ENCODE data around the gene H2AZ1.
A peak's percentile ranks its signal among the peaks of the same experiment; 100 is the strongest.
"Not testable (repeated sequence)": the region's sequence is repeated elsewhere in the genome, so short reads cannot be mapped to it uniquely, and the experiment has no call there.

The H2AZ1 gene

DNA sequence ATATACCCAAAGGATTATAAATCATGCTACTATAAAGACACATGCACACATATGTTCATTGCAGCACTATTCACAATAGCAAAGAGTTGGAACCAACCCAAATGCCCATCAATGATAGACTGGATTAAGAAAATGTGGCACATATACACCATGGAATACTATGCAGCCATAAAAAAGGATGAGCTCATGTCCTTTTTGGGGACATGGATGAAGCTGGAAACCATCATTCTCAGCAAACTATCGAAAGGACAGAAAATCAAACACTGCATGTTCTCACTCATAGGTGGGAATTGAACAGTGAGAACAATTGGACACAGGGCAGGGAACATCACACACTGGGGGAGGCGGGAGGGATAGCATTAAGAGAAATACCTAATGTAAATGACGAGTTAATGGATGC lies 8.1 kb upstream of the H2AZ1 start:
- not testable (repeated sequence) for H3K4me1 Mint-ChIP-seq; H3K27ac Mint-ChIP-seq; H3K4me3 Mint-ChIP-seq; H3K36me3 Mint-ChIP-seq (ENCODE audit: low read depth); DNase-seq; ATAC-seq; H3K27me3 Mint-ChIP-seq
- peaks cover 15% of the 10 kb centered on the region for H3K9me3 Mint-ChIP-seq

DNA sequence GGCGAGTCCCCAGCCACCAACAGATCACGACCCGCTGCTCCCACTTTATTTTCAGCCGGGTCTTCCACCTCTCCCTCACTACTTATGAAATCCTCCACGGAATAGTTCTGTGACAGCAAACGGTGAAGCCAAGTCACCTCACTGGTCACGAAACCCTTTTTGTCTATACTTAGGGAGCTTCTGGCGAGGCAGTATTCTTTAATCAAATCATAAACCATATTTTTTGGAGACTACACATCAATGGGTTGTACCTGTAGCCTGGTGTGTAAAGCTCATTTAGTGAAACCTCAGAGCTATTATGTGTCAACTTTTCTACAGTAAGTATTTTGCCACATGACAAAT lies 809 bp upstream of the H2AZ1 start:
- Mint-ChIP-seq H3K36me3 (ENCODE audit: low read depth) (peaks cover 1% of the 10 kb centered on the region), H3K27me3 (no peaks in the 10 kb centered on the region), H3K27ac (no peak overlapping the region), H3K9me3 (peaks cover 3% of the 10 kb centered on the region), H3K4me3 (no peak overlapping the region), H3K4me1 (peaks cover 20% of the 10 kb centered on the region)
- DNase-seq (no peak), ATAC-seq (no peak)

DNA sequence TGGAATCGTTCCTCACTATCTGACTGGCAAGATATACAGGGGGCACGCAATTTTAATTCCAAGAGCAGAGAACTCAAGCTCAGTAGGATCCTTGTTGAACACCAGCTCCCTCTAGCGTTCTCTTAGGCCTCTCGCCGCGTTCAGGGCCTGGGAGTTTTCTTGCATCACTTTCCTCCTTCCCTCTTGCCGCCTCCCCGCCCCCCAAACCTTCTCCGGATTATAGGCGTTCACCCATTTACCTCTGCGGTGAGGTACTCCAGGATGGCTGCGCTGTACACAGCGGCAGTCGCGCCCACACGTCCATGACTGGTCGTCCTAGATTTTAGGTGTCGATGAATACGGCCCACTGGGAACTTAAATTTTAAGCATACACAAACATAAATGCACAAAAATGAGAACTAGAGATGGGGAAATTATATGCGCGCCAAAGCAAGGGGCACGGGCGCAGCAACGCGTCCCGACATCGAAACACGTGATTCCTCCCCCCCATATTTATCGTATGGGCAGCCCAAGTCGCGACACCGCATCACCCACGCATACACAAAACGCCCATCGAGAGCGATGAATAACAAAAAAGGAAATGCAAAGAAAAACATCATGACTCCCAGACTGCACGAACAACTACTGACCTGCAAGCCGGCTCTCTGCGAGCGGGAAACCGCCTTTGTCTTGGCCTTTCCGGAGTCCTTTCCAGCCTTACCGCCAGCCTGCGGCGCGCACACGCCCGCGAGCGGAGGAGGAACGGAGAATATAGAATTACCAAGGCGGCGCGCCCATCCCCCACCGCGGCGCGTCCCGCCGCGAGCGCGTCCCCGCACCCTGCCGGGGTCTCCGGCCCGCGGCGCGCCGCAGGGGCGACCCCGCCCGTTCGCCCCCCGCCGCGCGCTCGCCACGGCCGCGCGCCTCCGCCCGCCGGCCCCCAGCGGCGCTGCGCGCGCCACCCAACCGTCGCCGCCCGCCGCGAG lies 759 bp downstream of the H2AZ1 start:
- Mint-ChIP-seq H3K4me1 (peaks cover 35% of the 10 kb centered on the region), H3K9me3 (no peaks in the 10 kb centered on the region), H3K27ac (no peak overlapping the region), H3K36me3 (ENCODE audit: low read depth) (peaks cover 9% of the 10 kb centered on the region), H3K4me3 (no peak overlapping the region), H3K27me3 (no peaks in the 10 kb centered on the region)
- DNase-seq = peak; percentile 90
- peak; percentile 59 for ATAC-seq

DNA sequence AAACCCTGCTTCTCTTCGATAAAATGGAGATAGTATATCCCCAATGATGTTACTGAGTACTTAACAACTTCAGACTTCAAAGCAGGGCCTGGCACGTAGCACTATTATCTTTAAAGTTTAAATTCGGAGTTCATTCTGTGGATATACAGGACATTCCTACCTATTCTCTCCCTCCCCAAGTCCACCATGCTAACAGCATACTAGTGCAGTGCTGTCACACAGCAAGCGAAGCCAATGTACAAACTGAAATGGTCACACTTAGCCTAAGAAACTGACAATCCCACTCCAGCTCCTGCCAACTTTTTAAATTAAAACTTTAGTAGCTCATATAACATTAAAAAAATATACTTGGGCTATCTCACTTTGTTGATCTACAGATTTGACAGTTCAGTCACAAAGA lies 2.5 kb downstream of the H2AZ1 start:
- Mint-ChIP-seq H3K36me3 (ENCODE audit: low read depth) (peaks cover 26% of the 10 kb centered on the region), H3K27me3 (no peaks in the 10 kb centered on the region), H3K9me3 (peaks cover 3% of the 10 kb centered on the region), H3K4me3 (no peak overlapping the region), H3K4me1 (peaks cover 52% of the 10 kb centered on the region), H3K27ac (peak overlapping the region; percentile 92)
- DNase-seq (no peak), ATAC-seq (no peak)

DNA sequence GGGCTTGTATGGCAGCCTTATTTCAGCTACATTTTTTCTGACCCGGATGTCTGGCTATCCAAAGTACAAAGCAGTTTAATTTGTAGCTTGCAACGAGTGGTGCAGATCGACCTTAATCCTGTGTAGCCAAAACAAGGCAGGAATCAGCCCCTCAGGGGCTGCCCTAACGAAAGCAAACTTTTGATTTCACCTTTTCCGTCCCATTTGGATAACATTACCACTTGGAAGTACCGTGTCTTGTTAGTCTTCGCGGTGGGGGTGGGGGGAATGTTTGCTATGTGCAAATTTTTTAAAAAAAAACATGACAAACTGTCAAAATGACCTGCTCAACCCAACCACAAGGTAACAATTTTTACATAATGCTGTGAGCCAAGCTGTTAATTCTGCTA lies 2.9 kb downstream of the H2AZ1 start:
- Mint-ChIP-seq H3K9me3 (peaks cover 3% of the 10 kb centered on the region), H3K4me3 (no peak overlapping the region), H3K27me3 (no peaks in the 10 kb centered on the region), H3K36me3 (ENCODE audit: low read depth) (peaks cover 30% of the 10 kb centered on the region), H3K27ac (peak overlapping the region; percentile 92), H3K4me1 (peaks cover 55% of the 10 kb centered on the region)
- ATAC-seq = no peak
- DNase-seq = no peak

DNA sequence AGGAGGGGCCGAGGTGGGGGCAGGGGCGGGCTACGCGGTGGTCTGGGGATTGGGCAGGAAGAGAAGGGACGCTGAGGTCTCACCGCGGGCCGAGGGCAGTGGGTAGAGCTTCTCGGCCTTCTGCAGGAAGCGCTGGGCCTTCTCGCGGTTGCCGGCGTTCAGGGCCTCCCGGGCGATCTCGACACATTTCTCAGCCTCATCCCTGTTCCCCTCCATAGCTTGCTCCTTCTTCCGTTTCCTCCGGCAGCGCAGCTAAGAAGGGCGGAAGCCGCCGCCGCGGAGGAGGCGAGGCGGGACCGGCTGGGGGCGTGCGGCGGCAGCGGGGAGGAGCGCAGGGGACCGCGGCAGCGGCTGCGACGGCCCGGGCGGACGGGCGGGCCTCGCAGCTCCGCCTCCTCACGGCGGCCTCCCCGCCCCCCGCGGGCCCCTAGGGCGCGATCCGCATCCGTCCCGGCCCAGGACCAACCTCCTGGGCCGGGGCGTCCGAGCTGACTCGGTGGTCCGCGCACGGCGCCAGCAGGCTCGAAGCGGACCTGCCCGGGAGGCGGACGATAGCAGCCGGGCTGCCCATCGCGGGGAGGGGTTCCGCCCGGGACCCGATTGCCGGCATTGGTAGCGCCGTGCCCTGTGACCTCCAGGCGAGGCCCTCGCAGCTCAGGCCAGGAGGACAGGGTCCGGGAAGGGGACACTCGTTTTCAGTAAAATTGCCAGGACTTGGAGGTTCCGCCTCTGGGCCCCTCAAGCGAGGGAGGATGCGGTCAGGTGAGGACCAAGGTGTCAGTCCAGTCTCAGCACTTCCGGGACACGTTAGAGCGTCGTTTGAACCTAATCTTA lies 3.5 kb downstream of the H2AZ1 start, which contains the start of gene DNAJB14:
Gene DNAJB14 (minus strand): TSS at position 263 of the 834 bp plus-strand sequence. CDS start 47 bp downstream, at position 216.
- peak; percentile 50 for ATAC-seq
- Mint-ChIP-seq H3K4me3 (peak within 1 kb of the TSS; percentile 98), H3K27me3 (no peaks in the 10 kb centered on the region), H3K4me1 (peaks cover 53% of the 10 kb centered on the region), H3K27ac (peak within 1 kb of the TSS; percentile 92), H3K36me3 (ENCODE audit: low read depth) (peaks cover 31% of the 10 kb centered on the region), H3K9me3 (peaks cover 3% of the 10 kb centered on the region)
- peak; percentile 81 for DNase-seq

DNA sequence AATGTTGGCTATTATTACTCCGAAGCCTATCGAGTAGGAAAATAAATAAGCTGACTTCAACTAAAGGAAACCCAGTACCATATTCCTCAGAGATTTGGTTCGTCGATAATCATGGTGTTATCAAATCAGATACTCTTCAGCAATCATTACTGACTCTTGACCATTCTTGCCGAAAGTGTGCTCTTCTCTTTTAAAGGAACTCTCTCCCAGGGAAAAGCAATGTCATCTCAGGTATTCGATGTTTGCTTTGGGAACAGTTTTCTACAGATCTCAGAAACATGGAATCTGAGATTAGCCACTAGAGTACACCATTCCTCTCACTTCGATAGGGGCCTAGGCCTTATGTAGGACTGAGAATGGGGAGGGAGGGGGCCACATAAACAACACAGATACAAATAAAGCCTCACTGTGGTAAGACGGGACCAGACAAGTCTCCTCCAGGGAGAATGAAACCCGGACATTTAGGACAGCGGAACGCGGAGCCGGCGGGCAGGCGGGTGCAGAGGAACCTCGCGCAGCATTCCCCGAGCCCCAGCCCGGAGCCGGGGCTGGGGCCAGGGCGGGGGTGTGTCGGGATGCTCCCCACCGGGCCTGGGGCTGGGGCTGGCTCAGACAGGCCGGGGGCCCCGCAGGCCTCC lies 4.2 kb downstream of the H2AZ1 start:
- Mint-ChIP-seq H3K4me3 (peak overlapping the region; percentile 98), H3K4me1 (peaks cover 59% of the 10 kb centered on the region), H3K27ac (peak overlapping the region; percentile 91), H3K36me3 (ENCODE audit: low read depth) (peaks cover 37% of the 10 kb centered on the region), H3K9me3 (peaks cover 3% of the 10 kb centered on the region), H3K27me3 (no peaks in the 10 kb centered on the region)
- DNase-seq (peak; percentile 39), ATAC-seq (no peak)

DNA sequence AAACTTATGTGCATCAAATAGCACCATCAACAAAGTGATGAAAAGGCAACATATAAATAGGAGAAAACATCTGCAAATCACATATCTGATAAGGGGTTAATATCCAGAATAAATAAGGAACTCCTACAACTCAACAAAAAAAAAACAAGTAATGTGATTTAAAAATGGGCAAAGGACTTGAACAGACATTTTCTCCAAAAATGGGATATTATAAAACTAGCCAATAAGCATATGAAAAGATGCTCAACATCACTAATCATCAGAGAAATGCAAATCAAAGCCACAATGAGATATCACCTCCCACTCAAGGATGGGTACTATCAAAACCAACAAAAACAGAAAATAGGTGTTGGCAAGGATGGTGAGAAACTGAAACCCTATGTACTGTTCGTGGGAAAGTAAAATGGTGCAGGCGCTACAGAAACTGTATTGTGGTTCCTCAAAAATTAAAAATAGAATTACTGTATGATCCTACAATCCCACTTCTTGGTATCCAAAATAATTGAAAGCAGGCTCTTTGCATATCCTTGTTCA lies 6.1 kb downstream of the H2AZ1 start:
- DNase-seq (no peak), ATAC-seq (no peak)
- H3K27ac Mint-ChIP-seq = peak overlapping the region; percentile 46
- peak overlapping the region; percentile 98 for H3K4me3 Mint-ChIP-seq
- peaks cover 41% of the 10 kb centered on the region for H3K36me3 Mint-ChIP-seq (ENCODE audit: low read depth)
- peaks cover 64% of the 10 kb centered on the region for H3K4me1 Mint-ChIP-seq
- H3K27me3 Mint-ChIP-seq = no peaks in the 10 kb centered on the region
- H3K9me3 Mint-ChIP-seq = peaks cover 3% of the 10 kb centered on the region

DNA sequence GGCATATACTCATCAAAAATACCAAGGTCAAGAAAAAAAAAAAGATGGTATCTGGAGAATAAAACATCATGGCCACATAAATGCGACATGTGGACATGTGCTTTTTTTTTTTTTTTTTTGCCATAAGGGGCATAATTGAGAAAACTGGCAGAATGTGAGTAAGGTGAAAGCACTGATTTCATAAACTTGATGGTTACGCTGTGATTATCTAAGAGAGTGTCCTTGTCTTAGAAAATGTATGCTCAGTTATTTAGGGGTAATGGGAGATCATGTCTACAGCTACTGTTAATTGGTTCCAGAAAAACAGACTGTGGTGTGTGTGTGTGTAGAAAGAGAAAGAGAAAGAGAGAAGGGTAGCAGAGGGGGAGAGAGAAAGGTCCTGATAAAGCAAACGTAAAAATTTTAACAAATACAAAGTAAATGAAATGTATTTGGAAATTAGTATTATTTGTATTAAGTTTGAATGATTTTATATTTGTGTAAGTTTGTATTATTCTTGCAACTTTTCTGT lies 11.8 kb downstream of the H2AZ1 start:
- H3K4me3 Mint-ChIP-seq = no peak overlapping the region
- no peak for DNase-seq
- no peak for ATAC-seq
- peaks cover 42% of the 10 kb centered on the region for H3K4me1 Mint-ChIP-seq
- H3K36me3 Mint-ChIP-seq (ENCODE audit: low read depth) = peaks cover 65% of the 10 kb centered on the region
- H3K9me3 Mint-ChIP-seq = peaks cover 14% of the 10 kb centered on the region
- no peaks in the 10 kb centered on the region for H3K27me3 Mint-ChIP-seq
- peak overlapping the region; percentile 28 for H3K27ac Mint-ChIP-seq

DNA sequence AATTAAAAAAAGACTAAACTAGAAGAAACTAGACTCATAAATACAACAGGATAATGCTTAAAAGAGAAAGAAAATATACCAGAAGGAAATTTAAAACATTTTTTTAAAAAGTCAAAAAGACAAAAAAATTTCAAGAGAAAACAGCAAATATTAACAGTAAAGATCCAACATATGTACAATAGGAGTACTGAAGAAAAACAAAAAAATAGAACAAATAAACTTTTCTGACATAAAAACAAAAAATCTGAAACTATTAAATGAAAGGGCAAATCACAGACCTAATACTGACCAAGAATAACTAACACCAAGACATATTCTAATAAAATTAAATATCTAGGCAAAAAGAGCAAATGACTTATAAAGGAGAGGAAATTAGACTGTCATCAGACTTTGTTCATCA lies 15.2 kb downstream of the H2AZ1 start:
- Mint-ChIP-seq H3K4me1 (peaks cover 38% of the 10 kb centered on the region), H3K4me3 (no peak overlapping the region), H3K9me3 (peaks cover 11% of the 10 kb centered on the region), H3K36me3 (ENCODE audit: low read depth) (peaks cover 61% of the 10 kb centered on the region), H3K27ac (no peak overlapping the region), H3K27me3 (no peaks in the 10 kb centered on the region)
- DNase-seq (no peak), ATAC-seq (no peak)

DNA sequence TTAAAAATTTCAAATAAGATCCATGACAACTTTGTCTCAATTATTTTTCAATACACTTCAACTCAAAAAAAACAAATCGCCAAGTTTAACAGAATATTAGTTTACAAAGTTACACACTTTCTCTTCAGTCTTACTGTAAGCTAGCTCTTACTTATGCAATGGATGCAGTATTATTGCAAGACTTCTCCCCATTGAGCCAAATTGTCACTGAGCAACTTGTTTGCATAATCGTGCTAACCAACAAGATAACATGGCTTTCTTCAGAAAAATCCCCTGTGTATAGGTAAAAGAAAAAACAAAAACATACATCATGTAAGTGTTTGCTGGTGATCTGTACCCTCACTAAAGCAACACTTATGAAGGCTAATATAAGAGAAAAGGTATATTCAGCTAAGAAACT lies 22.5 kb downstream of the H2AZ1 start:
- Mint-ChIP-seq H3K27ac (no peak overlapping the region), H3K36me3 (ENCODE audit: low read depth) (peaks cover 31% of the 10 kb centered on the region), H3K9me3 (no peaks in the 10 kb centered on the region), H3K4me1 (peaks cover 19% of the 10 kb centered on the region), H3K27me3 (no peaks in the 10 kb centered on the region), H3K4me3 (no peak overlapping the region)
- DNase-seq (no peak), ATAC-seq (no peak)

DNA sequence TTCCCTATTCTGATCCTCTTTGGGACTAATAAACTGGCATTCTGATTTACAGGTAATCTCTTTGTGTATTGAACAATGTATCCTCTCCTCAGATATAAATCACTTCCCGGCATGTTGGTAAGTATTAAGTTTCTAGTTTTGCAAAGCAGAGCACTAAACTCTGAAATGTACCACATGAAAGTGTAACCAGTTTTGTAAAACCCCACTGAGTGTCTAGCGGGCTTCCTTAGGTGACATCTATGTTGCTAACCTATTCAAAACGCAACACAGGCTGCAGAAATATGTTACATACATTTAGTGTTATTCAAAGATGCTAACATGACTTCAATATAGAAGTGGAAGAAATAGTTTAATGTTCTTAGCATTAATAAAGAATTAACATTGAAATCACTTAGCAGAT lies 28.9 kb downstream of the H2AZ1 start:
- peaks cover 52% of the 10 kb centered on the region for H3K36me3 Mint-ChIP-seq (ENCODE audit: low read depth)
- no peak overlapping the region for H3K4me3 Mint-ChIP-seq
- ATAC-seq = no peak
- no peak overlapping the region for H3K27ac Mint-ChIP-seq
- peaks cover 13% of the 10 kb centered on the region for H3K4me1 Mint-ChIP-seq
- DNase-seq = no peak
- H3K27me3 Mint-ChIP-seq = no peaks in the 10 kb centered on the region
- peaks cover 8% of the 10 kb centered on the region for H3K9me3 Mint-ChIP-seq

DNA sequence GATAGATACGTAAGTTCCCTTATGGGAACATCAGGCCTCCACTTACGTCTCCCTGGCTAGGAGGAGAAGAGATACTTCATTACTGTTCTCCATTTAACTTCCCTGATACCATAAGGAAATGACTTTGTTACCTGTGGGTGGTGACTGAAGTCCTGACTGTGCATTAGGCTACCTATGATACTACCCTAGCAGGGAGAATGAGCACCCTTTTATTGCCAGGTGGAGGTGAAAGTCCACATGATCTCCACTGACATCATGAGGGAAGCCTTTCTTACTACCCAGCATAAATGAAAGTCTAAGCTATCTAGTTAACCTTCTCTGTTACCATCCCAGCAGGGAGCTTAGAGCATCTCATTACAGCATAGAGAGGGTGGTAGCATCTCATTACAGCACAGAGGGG lies 31.4 kb downstream of the H2AZ1 start:
- H3K27me3 Mint-ChIP-seq = no peaks in the 10 kb centered on the region
- H3K4me1 Mint-ChIP-seq = peaks cover 9% of the 10 kb centered on the region
- ATAC-seq = no peak
- no peak overlapping the region for H3K4me3 Mint-ChIP-seq
- H3K36me3 Mint-ChIP-seq (ENCODE audit: low read depth) = peaks cover 61% of the 10 kb centered on the region
- H3K27ac Mint-ChIP-seq = no peak overlapping the region
- H3K9me3 Mint-ChIP-seq = peaks cover 8% of the 10 kb centered on the region
- no peak for DNase-seq

DNA sequence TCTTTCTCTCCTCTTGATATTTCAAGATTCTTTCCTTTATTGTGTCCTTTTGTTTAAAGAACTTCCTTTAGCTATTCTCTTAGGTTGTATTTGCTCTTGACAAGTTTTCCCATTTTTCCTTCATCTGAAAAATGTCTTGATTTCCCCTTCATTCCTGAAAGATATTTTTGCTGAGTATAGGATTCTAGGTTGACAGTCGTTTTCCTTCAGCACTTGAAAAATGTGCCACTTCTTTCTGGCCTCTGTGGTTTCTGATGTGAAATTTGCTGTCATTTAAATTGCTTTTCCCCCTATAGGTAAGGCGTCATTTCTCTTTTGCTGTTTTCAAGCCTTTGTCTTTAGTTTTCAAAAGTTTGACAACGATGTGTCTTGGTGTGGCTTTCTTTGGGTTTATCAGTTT lies 32.5 kb downstream of the H2AZ1 start:
- H3K36me3 Mint-ChIP-seq (ENCODE audit: low read depth) = peaks cover 62% of the 10 kb centered on the region
- peaks cover 8% of the 10 kb centered on the region for H3K9me3 Mint-ChIP-seq
- H3K4me1 Mint-ChIP-seq = peaks cover 9% of the 10 kb centered on the region
- H3K27me3 Mint-ChIP-seq = no peaks in the 10 kb centered on the region
- H3K27ac Mint-ChIP-seq = no peak overlapping the region
- ATAC-seq (no peak), DNase-seq (no peak)
- H3K4me3 Mint-ChIP-seq = no peak overlapping the region

Measured in activated naive CD8-positive, alpha-beta T cell treated with anti-CD3 and anti-CD28 coated beads, Interleukin-2, amount 50 U/mL, for 24 hours (primary cell).